Mammary epithelial cell (primary cell): Measurements from ENCODE around the gene KCNJ11.

Experiments used
- EZH2 ChIP-seq: IDR thresholded peaks from 2 replicates; pipeline ENCODE4 v1.6.1; 2012; ENCODE audit warnings: low read length, inconsistent platforms, borderline replicate concordance
- TF ChIP-seq, protein P1 (sequence below), 2 donors: IDR thresholded peaks in 1 of 2; conservative IDR thresholded peaks in 1 of 2; 2 replicates each; pipeline ENCODE4 v1.5.1; 2011 to 2012; ENCODE audit warnings: inconsistent platforms in 2 of 2, low read length in 2 of 2, mild to moderate bottlenecking in 2 of 2, control low read depth in 1 of 2, low read depth in 1 of 2; ENCODE audit not compliant: insufficient read depth in 1 of 2; ENCODE audit errors: extremely low read depth in 1 of 2

DNA sequence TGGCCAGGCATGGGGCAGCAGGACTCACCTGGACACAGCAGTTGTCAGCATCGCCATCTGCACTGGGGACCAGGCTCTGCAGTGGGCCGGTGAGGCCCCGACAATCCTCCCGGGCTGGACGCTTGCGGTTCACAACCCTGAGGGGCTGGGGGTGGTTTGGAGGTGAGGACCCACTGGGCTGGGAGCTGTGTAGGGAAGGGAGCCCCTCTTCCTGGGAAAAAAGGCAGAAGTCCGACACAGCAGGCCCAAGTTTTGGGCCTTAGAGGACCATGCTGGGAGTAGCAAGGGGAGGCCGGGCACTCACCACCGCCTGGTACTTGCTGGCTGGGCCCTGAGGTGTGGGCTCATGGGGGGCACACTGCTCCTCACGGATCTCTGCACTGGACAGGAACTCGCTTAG, 39.8 kb upstream of the KCNJ11 start:
- TF ChIP-seq, protein P1, sequence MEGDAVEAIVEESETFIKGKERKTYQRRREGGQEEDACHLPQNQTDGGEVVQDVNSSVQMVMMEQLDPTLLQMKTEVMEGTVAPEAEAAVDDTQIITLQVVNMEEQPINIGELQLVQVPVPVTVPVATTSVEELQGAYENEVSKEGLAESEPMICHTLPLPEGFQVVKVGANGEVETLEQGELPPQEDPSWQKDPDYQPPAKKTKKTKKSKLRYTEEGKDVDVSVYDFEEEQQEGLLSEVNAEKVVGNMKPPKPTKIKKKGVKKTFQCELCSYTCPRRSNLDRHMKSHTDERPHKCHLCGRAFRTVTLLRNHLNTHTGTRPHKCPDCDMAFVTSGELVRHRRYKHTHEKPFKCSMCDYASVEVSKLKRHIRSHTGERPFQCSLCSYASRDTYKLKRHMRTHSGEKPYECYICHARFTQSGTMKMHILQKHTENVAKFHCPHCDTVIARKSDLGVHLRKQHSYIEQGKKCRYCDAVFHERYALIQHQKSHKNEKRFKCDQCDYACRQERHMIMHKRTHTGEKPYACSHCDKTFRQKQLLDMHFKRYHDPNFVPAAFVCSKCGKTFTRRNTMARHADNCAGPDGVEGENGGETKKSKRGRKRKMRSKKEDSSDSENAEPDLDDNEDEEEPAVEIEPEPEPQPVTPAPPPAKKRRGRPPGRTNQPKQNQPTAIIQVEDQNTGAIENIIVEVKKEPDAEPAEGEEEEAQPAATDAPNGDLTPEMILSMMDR (conservative IDR thresholded peaks at IDR 0.05 in 1 of 2, IDR thresholded peaks at IDR 0.05 in 1 of 2; ENCODE audit: extremely low read depth in 1 of 2, insufficient read depth in 1 of 2, low read depth in 1 of 2, low read length in 2 of 2), result no peak
- TF ChIP-seq EZH2, result no peak
